Aorta (tissue), 5 donors: Measurements from ENCODE around the gene ARMH2. TPM values are rescaled to one million over a fixed set of nuclear protein-coding genes. Genes with fewer than 3 reads are reported as not detected.

Experiments used
- ATAC-seq: fragments of 200-7000 bp; cut with Tn5 transposase; one replicate; pipeline ENCODE4 v1.9.1; 2022; ENCODE audit warnings: moderate library complexity; ENCODE audit not compliant: low FRiP score
- DNase-seq, 2 donors: peaks; one replicate each; pipeline ENCODE4 v3.0.0-alpha.2; 2020
- H3K27ac ChIP-seq, 2 donors: one replicate each; pipeline ENCODE4 v1.5.1; 2013; ENCODE audit warnings: low read length in 2 of 2, mild to moderate bottlenecking in 2 of 2, moderate library complexity in 2 of 2, control low read depth in 1 of 2, inconsistent platforms in 1 of 2, low read depth in 1 of 2
- H3K27me3 ChIP-seq, 2 donors: one replicate each; pipeline ENCODE4 v1.6.1; 2013; ENCODE audit warnings: control low read depth in 1 of 2, low read length in 1 of 2, mild to moderate bottlenecking in 1 of 2, moderate library complexity in 1 of 2; ENCODE audit not compliant: insufficient read depth in 2 of 2, control insufficient read depth in 1 of 2
- H3K36me3 ChIP-seq, 2 donors: one replicate each; pipeline ENCODE4 v1.6.1; 2013; ENCODE audit warnings: control low read depth in 1 of 2, low read length in 1 of 2, mild to moderate bottlenecking in 1 of 2; ENCODE audit not compliant: insufficient read depth in 2 of 2, control insufficient read depth in 1 of 2
- H3K4me1 ChIP-seq, 2 donors: one replicate each; pipeline ENCODE4 v1.6.1; 2013; ENCODE audit warnings: low read length in 2 of 2, control low read depth in 1 of 2, mild to moderate bottlenecking in 1 of 2, moderate library complexity in 1 of 2; ENCODE audit not compliant: insufficient read depth in 2 of 2, control insufficient read depth in 1 of 2
- H3K4me3 ChIP-seq, 2 donors: one replicate each; pipeline ENCODE4 v1.5.1; 2013; ENCODE audit warnings: low read length in 2 of 2, control low read depth in 1 of 2, mild to moderate bottlenecking in 1 of 2
- H3K9me3 ChIP-seq: one replicate; pipeline ENCODE4 v1.6.1; 2013; ENCODE audit warnings: mild to moderate bottlenecking, low read length; ENCODE audit not compliant: control insufficient read depth
- WGBS, 2 donors: extraction: QIAGEN DNeasy Blood & Tissue Kit; methylation state at CpG; one replicate each; pipeline ENCODE4 v1.1.7; 2013; 5-methylcytosine and 5-hydroxymethylcytosine counted together
- intact Hi-C, 2 donors: fragments of 100-400 bp; cut with DNase I; formaldehyde crosslinking; loops; one replicate each; pipeline versions ENCODE4 v1.14.2 to v1.15.0; 2022
- polyA plus RNA-seq, 2 donors: library from polyadenylated mRNA; stranded (reverse); fragments of 200-250 nt; gene quantifications; one replicate each; pipeline ENCODE4 v1.2.3, GENCODE V29; 2013
- total RNA-seq, 2 donors: library from RNA; stranded (reverse); fragmentation: NEBNext Ultra II Directional; extraction: Animal tissue kit (Norgen Biotek cat#: 25700); gene quantifications; one replicate each; pipeline ENCODE4 v1.2.1, GENCODE V29; 2021
- donor health status: healthy with polysubstance abuse.
- donor health status: Bipolar disorder and iron deficiency.
- donor health status: DM: no; HTN: no; CAD: no.
- donor health status: DM: no; HTN: no; CAD: no.
- donor health status: DM: yes; HTN: yes; CAD: no.

The ARMH2 gene
- total and polyA plus RNA-seq, 4 donors: not detected

GRCh38 chr6:24836109-24836508, 37.4 kb upstream of the ARMH2 start:
- H3K36me3 ChIP-seq: no peaks in the 10 kb centered on the region
- H3K27ac ChIP-seq: no peak overlapping the region
- H3K4me1 ChIP-seq: no peaks in the 10 kb centered on the region
- WGBS, 2 donors: 42 to 48% methylated on average over 2 of the region's 2 CpGs
- no peaks in the 10 kb centered on the region for H3K27me3 ChIP-seq
- ATAC-seq (no peak), DNase-seq (no peak)
- H3K9me3 ChIP-seq: no peaks in the 10 kb centered on the region
- H3K4me3 ChIP-seq: no peak overlapping the region
- intact Hi-C loops: no loop called here

- Histone ChIP-seq H3K36me3 (no peaks in the 10 kb centered on the region), H3K9me3 (no peaks in the 10 kb centered on the region), H3K4me3 (no peak overlapping the region), H3K27ac (no peak overlapping the region), H3K27me3 (no peaks in the 10 kb centered on the region), H3K4me1 (no peaks in the 10 kb centered on the region)
- ATAC-seq (no peak), DNase-seq (no peak)
- WGBS, 2 donors: 88 to 94% methylated on average over 4 of the region's 4 CpGs
- intact Hi-C loops: no loop called here
Measured at GRCh38 chr6:24833711-24834386, 35.1 kb upstream of the ARMH2 start.

GRCh38 chr6:24832794-24833193, 34.1 kb upstream of the ARMH2 start:
- Histone ChIP-seq H3K4me1 (no peaks in the 10 kb centered on the region), H3K4me3 (no peak overlapping the region), H3K27me3 (no peaks in the 10 kb centered on the region), H3K9me3 (no peaks in the 10 kb centered on the region), H3K36me3 (no peaks in the 10 kb centered on the region), H3K27ac (no peak overlapping the region)
- ATAC-seq: no peak
- 94 to 100% methylated on average over 1 of the region's 1 CpG for WGBS, 2 donors
- intact Hi-C loops: no loop called here
- DNase-seq: no peak

GRCh38 chr6:24831771-24832716, 33.3 kb upstream of the ARMH2 start:
- no peak for ATAC-seq
- no peaks in the 10 kb centered on the region for H3K27me3 ChIP-seq
- no peaks in the 10 kb centered on the region for H3K9me3 ChIP-seq
- H3K4me1 ChIP-seq: no peaks in the 10 kb centered on the region
- intact Hi-C loops: no loop called here
- no peak for DNase-seq
- 47% methylated on average over 10 of the region's 10 CpGs for WGBS, 2 donors
- no peak overlapping the region for H3K4me3 ChIP-seq
- H3K36me3 ChIP-seq: no peaks in the 10 kb centered on the region
- H3K27ac ChIP-seq: no peak overlapping the region

GRCh38 chr6:24829657-24830056, 30.9 kb upstream of the ARMH2 start:
- intact Hi-C loops: no loop called here
- no peaks in the 10 kb centered on the region for H3K36me3 ChIP-seq
- H3K9me3 ChIP-seq: no peaks in the 10 kb centered on the region
- 82 to 83% methylated on average over 3 of the region's 3 CpGs for WGBS, 2 donors
- H3K4me3 ChIP-seq: no peak overlapping the region
- H3K27me3 ChIP-seq: no peaks in the 10 kb centered on the region
- no peak for DNase-seq
- H3K4me1 ChIP-seq: no peaks in the 10 kb centered on the region
- H3K27ac ChIP-seq: no peak overlapping the region
- ATAC-seq: no peak

GRCh38 chr6:24827970-24828369, 29.3 kb upstream of the ARMH2 start:
- WGBS, 2 donors: 84 to 91% methylated on average over 8 of the region's 8 CpGs
- no peak for ATAC-seq
- no peaks in the 10 kb centered on the region for H3K4me1 ChIP-seq

GRCh38 chr6:24827162-24827561, 28.4 kb upstream of the ARMH2 start:
- intact Hi-C loops: no loop called here
- no peaks in the 10 kb centered on the region for H3K27me3 ChIP-seq
- H3K4me1 ChIP-seq: no peaks in the 10 kb centered on the region
- no peaks in the 10 kb centered on the region for H3K36me3 ChIP-seq
- H3K9me3 ChIP-seq: no peaks in the 10 kb centered on the region
- no peak overlapping the region for H3K27ac ChIP-seq
- 65 to 67% methylated on average over 3 of the region's 3 CpGs for WGBS, 2 donors
- ATAC-seq (no peak), DNase-seq (no peak)
- H3K4me3 ChIP-seq: no peak overlapping the region

More at GRCh38 chr6:24827970-24828369, 29.3 kb upstream of the ARMH2 start:
- Histone ChIP-seq H3K9me3 (no peaks in the 10 kb centered on the region), H3K27ac (no peak overlapping the region), H3K36me3 (no peaks in the 10 kb centered on the region), H3K27me3 (no peaks in the 10 kb centered on the region), H3K4me3 (no peak overlapping the region)
- intact Hi-C loops: no loop called here
- DNase-seq: no peak

GRCh38 chr6:24825130-24825630, 26.5 kb upstream of the ARMH2 start:
- 53 to 60% methylated on average over 2 of the region's 2 CpGs for WGBS, 2 donors
- no peak for ATAC-seq
- no peak overlapping the region for H3K27ac ChIP-seq
- intact Hi-C loops: no loop called here
- no peak overlapping the region for H3K4me3 ChIP-seq
- no peaks in the 10 kb centered on the region for H3K9me3 ChIP-seq
- H3K27me3 ChIP-seq: no peaks in the 10 kb centered on the region
- DNase-seq: no peak
- H3K36me3 ChIP-seq: no peaks in the 10 kb centered on the region
- no peaks in the 10 kb centered on the region for H3K4me1 ChIP-seq
